ENCODE data around the gene ABCC11. TPM values are rescaled to one million over a fixed set of nuclear protein-coding genes. Genes with fewer than 3 reads are reported as not detected.

Gene ABCC11
- 0.06 and 0.13 TPM in 2 replicates for total RNA-seq (2014; rRNA removed)
- polyA plus RNA-seq (2012): 0.09 TPM

GRCh38 chr16:48247311-48247710 lies at the start of gene ABCC11:
Gene ABCC11, minus strand, starts transcription at chr16:48247539. Its CDS starts 15,618 bp downstream, at chr16:48231921.
- DNase-seq (ENCODE audit: low read depth): no peak

GRCh38 chr16:48295488-48296281 lies 48.3 kb upstream of the ABCC11 start:
- DNase-seq (ENCODE audit: low read depth): no peak

GRCh38 chr16:48294724-48295123 lies 47.4 kb upstream of the ABCC11 start:
- DNase-seq (ENCODE audit: low read depth): no peak

GRCh38 chr16:48292452-48292851 lies 45.1 kb upstream of the ABCC11 start:
- DNase-seq (ENCODE audit: low read depth): no peak

GRCh38 chr16:48291754-48292153 lies 44.4 kb upstream of the ABCC11 start:
- DNase-seq (ENCODE audit: low read depth): no peak

- no peak for DNase-seq (ENCODE audit: low read depth)
These were observed 44.0 kb upstream of the ABCC11 start for GRCh38 chr16:48291303-48291702.

GRCh38 chr16:48287239-48287638 lies 39.9 kb upstream of the ABCC11 start:
- DNase-seq (ENCODE audit: low read depth): peak; percentile 26

GRCh38 chr16:48284772-48285409 lies 37.6 kb upstream of the ABCC11 start:
- peak; percentile 54 for DNase-seq (ENCODE audit: low read depth)

GRCh38 chr16:48282636-48283263 lies 35.4 kb upstream of the ABCC11 start:
- DNase-seq (ENCODE audit: low read depth): no peak

GRCh38 chr16:48280546-48280945 lies 33.2 kb upstream of the ABCC11 start:
- no peak for DNase-seq (ENCODE audit: low read depth)

GRCh38 chr16:48279199-48279598 lies 31.9 kb upstream of the ABCC11 start:
- DNase-seq (ENCODE audit: low read depth): no peak

- DNase-seq (ENCODE audit: low read depth): no peak
These were observed 29.8 kb upstream of the ABCC11 start for GRCh38 chr16:48277158-48277557.

- no peak for DNase-seq (ENCODE audit: low read depth)
These were observed 28.8 kb upstream of the ABCC11 start for GRCh38 chr16:48276102-48276501.

- no peak for DNase-seq (ENCODE audit: low read depth)
These were observed 27.1 kb upstream of the ABCC11 start for GRCh38 chr16:48274476-48274875.

GRCh38 chr16:48272837-48273421 lies 25.6 kb upstream of the ABCC11 start:
- no peak for DNase-seq (ENCODE audit: low read depth)

GRCh38 chr16:48271728-48272127 lies 24.4 kb upstream of the ABCC11 start:
- DNase-seq (ENCODE audit: low read depth): no peak

GRCh38 chr16:48269011-48269410 lies 21.7 kb upstream of the ABCC11 start:
- no peak for DNase-seq (ENCODE audit: low read depth)

- DNase-seq (ENCODE audit: low read depth): no peak
These were observed 15.3 kb upstream of the ABCC11 start for GRCh38 chr16:48262631-48263030.

- no peak for DNase-seq (ENCODE audit: low read depth)
These were observed 14.2 kb upstream of the ABCC11 start for GRCh38 chr16:48261569-48261968.

- no peak for DNase-seq (ENCODE audit: low read depth)
These were observed 9.3 kb upstream of the ABCC11 start for GRCh38 chr16:48256579-48257177.

GRCh38 chr16:48252013-48252412 lies 4.7 kb upstream of the ABCC11 start:
- no peak for DNase-seq (ENCODE audit: low read depth)
